ENCODE results near the gene ENAM. TPM values are rescaled to one million over a fixed set of nuclear protein-coding genes. Genes with fewer than 3 reads are reported as not detected.

ENAM gene
- total and polyA plus RNA-seq, 2 of the 8 experiments (the other 6 are each of a cell fraction or from before 2014, with no cell fraction given) = not detected

DNA sequence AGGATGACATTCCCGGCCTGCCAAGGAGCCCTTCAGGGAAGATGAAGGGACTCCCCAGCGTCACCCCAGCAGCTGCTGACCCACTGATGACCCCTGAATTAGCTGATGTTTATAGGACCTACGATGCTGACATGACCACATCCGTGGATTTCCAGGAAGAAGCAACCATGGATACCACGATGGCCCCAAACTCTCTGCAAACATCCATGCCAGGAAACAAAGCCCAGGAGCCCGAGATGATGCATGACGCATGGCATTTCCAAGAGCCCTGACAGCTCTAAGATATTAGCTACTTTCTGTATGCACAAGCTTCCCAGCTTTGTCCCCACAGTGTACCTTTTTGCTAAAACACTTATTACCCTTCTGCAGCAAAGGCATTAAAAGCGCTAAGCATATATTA lies 22.1 kb upstream of the ENAM start:
- H3K79me1 ChIP-seq (ENCODE audit: low read depth, low read length) = no peaks in the 10 kb centered on the region
- H2BK15ac ChIP-seq (ENCODE audit: low read length) = no peak overlapping the region
- no peak overlapping the region for H3K4me2 ChIP-seq (ENCODE audit: insufficient read depth in 1 of 2, low read depth in 2 of 2, low read length in 2 of 2)
- H4K20me1 ChIP-seq (replicated peaks in 1 of 2; ENCODE audit: control insufficient read depth in 1 of 2, insufficient read depth in 2 of 2, low read length in 2 of 2) = no peaks in the 10 kb centered on the region
- no peaks in the 10 kb centered on the region; the same call in 1 of the 2 replicates for H3K23me2 ChIP-seq (ENCODE audit: low read depth, low read length)
- H3K9ac ChIP-seq (replicated peaks in 1 of 4; ENCODE audit: extremely low read depth in 1 of 4, low read depth in 3 of 4, low read length in 3 of 4) = no peak overlapping the region
- no peak overlapping the region for H3K18ac ChIP-seq (ENCODE audit: extremely low read depth, low read length)
- no peak overlapping the region for H3K56ac ChIP-seq (replicated peaks; ENCODE audit: insufficient read length, low read depth, low read length)
- no peak overlapping the region for H2BK20ac ChIP-seq (ENCODE audit: low read length)
- no peak overlapping the region for H2AFZ ChIP-seq (ENCODE audit: low read length)
- no peaks in the 10 kb centered on the region for H3K27me3 ChIP-seq (replicated peaks in 1 of 4; ENCODE audit: control insufficient read depth in 3 of 4, extremely low read depth in 1 of 4, insufficient read depth in 3 of 4, low read length in 3 of 4)
- no peak overlapping the region for H2AK5ac ChIP-seq (ENCODE audit: low read depth, low read length)
- H3K36me3 ChIP-seq (ENCODE audit: control insufficient read depth in 2 of 4, insufficient read depth in 4 of 4, low read length in 3 of 4) = no peaks in the 10 kb centered on the region
- no peak overlapping the region for H3K14ac ChIP-seq (ENCODE audit: insufficient read length)
- no peaks in the 10 kb centered on the region for H3K4me1 ChIP-seq (replicated peaks in 1 of 4; ENCODE audit: control insufficient read depth in 3 of 4, insufficient read depth in 4 of 4, low read length in 3 of 4)
- H4K5ac ChIP-seq (ENCODE audit: insufficient read length, low read depth, low read length) = no peak overlapping the region
- no peak overlapping the region for H2BK120ac ChIP-seq (replicated peaks; ENCODE audit: low read depth, low read length)
- no peak overlapping the region for H3K27ac ChIP-seq (ENCODE audit: low read depth, low read length)
- FAIRE-seq (no peak), DNase-seq (ENCODE audit: low read depth in 1 of 2, low spot score in 2 of 2) (no peak)
- H3K9me3 ChIP-seq (ENCODE audit: insufficient read depth in 2 of 2, low read depth in 1 of 2, low read length in 1 of 2) = no peaks in the 10 kb centered on the region
- H3K4me3 ChIP-seq (ENCODE audit: extremely low read depth in 1 of 4, insufficient read depth in 2 of 4, low read depth in 3 of 4, low read length in 4 of 4) = no peak overlapping the region
- peak overlapping the region; percentile 35; the same call in 1 of the 2 replicates for H4K8ac ChIP-seq (ENCODE audit: extremely low read depth, insufficient read depth, low read length)
- H2BK5ac ChIP-seq (ENCODE audit: low read depth, low read length) = no peak overlapping the region
- no peaks in the 10 kb centered on the region for H3K79me2 ChIP-seq (ENCODE audit: control insufficient read depth in 1 of 2, insufficient read depth in 2 of 2, low read length in 2 of 2)
- CTCF ChIA-PET (ENCODE audit: partially characterized antibody) = interaction anchor here (0.6 to 1.2 kb wide), 2 partner anchors 172 to 624 kb away, joined by 3 read pairs; no protein-coding TSS in a partner anchor
- no peak overlapping the region for H2BK12ac ChIP-seq (ENCODE audit: low read depth, low read length)
- H3K23ac ChIP-seq (ENCODE audit: insufficient read length) = no peak overlapping the region
- WGBS, 2 experiments (ENCODE audit: extremely low coverage in 1 of 2, insufficient coverage in 1 of 2, insufficient read length in 1 of 2, insufficient replicate concordance in 2 of 2, low coverage in 1 of 2, low lambda C conversion rate in 2 of 2, missing lambda C conversion rate in 1 of 2) = 98% methylated on average over 8 of the region's 8 CpGs; no CpG with 5 or more reads in 1 of the 2 experiments
- no peak overlapping the region for H4K91ac ChIP-seq (replicated peaks; ENCODE audit: insufficient read length, low read length)
- no peak overlapping the region for H3K4ac ChIP-seq (replicated peaks; ENCODE audit: insufficient read length, low read depth, low read length)
- POLR2A ChIA-PET (ENCODE audit: partially characterized antibody) = no interaction called here
- no peak for TF ChIP-seq GTF2F1 (IDR thresholded peaks at IDR 0.05; ENCODE audit: borderline replicate concordance, low read depth, low read length)
- no peak for TF ChIP-seq ASH2L (IDR thresholded peaks at IDR 0.05; ENCODE audit: low read length)
- TF ChIP-seq RAD21 (IDR thresholded peaks at IDR 0.05 in 1 of 2, conservative IDR thresholded peaks at IDR 0.05 in 1 of 2; ENCODE audit: low read depth in 2 of 2, low read length in 2 of 2) = no peak
- TF ChIP-seq, protein P1, sequence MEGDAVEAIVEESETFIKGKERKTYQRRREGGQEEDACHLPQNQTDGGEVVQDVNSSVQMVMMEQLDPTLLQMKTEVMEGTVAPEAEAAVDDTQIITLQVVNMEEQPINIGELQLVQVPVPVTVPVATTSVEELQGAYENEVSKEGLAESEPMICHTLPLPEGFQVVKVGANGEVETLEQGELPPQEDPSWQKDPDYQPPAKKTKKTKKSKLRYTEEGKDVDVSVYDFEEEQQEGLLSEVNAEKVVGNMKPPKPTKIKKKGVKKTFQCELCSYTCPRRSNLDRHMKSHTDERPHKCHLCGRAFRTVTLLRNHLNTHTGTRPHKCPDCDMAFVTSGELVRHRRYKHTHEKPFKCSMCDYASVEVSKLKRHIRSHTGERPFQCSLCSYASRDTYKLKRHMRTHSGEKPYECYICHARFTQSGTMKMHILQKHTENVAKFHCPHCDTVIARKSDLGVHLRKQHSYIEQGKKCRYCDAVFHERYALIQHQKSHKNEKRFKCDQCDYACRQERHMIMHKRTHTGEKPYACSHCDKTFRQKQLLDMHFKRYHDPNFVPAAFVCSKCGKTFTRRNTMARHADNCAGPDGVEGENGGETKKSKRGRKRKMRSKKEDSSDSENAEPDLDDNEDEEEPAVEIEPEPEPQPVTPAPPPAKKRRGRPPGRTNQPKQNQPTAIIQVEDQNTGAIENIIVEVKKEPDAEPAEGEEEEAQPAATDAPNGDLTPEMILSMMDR (IDR thresholded peaks at IDR 0.05; ENCODE audit: control extremely low read depth in 1 of 3, insufficient read depth in 1 of 3, low read depth in 1 of 3, low read length in 3 of 3) = no peak
- no peak for TF ChIP-seq RXRA (IDR thresholded peaks at IDR 0.05; ENCODE audit: insufficient read depth, low read depth, low read length)
- TF ChIP-seq KDM1A (IDR thresholded peaks at IDR 0.05; ENCODE audit: borderline replicate concordance, low read length) = no peak
- TF ChIP-seq TAF7 (optimal IDR thresholded peaks at IDR 0.05; ENCODE audit: borderline replicate concordance, low read depth, low read length) = no peak
- no peak for TF ChIP-seq CTBP2 (IDR thresholded peaks at IDR 0.05; ENCODE audit: borderline replicate concordance, insufficient read depth, insufficient read length, low read length)
- TF ChIP-seq MAFK (IDR thresholded peaks at IDR 0.05; ENCODE audit: low read depth, low read length) = no peak
- TF ChIP-seq, protein P2, sequence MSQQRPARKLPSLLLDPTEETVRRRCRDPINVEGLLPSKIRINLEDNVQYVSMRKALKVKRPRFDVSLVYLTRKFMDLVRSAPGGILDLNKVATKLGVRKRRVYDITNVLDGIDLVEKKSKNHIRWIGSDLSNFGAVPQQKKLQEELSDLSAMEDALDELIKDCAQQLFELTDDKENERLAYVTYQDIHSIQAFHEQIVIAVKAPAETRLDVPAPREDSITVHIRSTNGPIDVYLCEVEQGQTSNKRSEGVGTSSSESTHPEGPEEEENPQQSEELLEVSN (IDR thresholded peaks at IDR 0.05) = no peak

Data from H1 (cell line).